Activated naive CD4-positive, alpha-beta T cell treated with anti-CD3 and anti-CD28 coated beads, Interleukin-2, amount 50 U/mL, for 24 hours (primary cell): ENCODE results near the gene ZMYND12.

Source experiments
- H3K27ac Mint-ChIP-seq: one replicate; pipeline ENCODE4 v1.8.0; 2021; ENCODE audit warnings: mild to moderate bottlenecking, mixed read lengths
- H3K27me3 Mint-ChIP-seq: one replicate; pipeline ENCODE4 v1.8.0; 2021; ENCODE audit warnings: mixed read lengths
- H3K36me3 Mint-ChIP-seq: one replicate; pipeline ENCODE4 v1.8.0; 2021; ENCODE audit warnings: mixed read lengths
- H3K4me1 Mint-ChIP-seq: one replicate; pipeline ENCODE4 v1.8.0; 2021; ENCODE audit warnings: mixed read lengths
- H3K4me3 Mint-ChIP-seq: one replicate; pipeline ENCODE4 v1.8.0; 2021; ENCODE audit warnings: mild to moderate bottlenecking, mixed read lengths
- H3K9me3 Mint-ChIP-seq: one replicate; pipeline ENCODE4 v1.8.0; 2021; ENCODE audit warnings: mixed read lengths

Gene ZMYND12

GRCh38 chr1:42461196-42461595 is 5.4 kb upstream of the ZMYND12 start:
- H3K27ac Mint-ChIP-seq: no peak overlapping the region

DNA sequence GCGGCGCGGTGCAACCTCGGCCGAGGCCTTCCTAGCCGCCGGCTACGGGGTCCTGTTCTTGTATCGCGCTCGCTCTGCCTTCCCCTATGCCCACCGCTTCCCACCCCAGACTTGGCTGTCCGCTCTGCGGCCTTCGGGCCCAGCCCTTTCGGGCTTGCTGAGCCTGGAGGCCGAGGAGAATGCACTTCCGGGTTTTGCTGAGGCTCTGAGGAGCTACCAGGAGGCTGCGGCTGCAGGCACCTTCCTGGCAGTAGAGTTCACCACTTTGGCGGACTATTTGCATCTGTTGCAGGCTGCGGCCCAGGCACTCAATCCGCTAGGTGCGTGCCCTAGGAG is 900 bp upstream of the ZMYND12 start:
- Mint-ChIP-seq H3K27me3 (no peaks in the 10 kb centered on the region), H3K4me3 (peak overlapping the region; percentile 93), H3K36me3 (peaks cover 13% of the 10 kb centered on the region), H3K9me3 (no peaks in the 10 kb centered on the region), H3K27ac (peak overlapping the region; percentile 99), H3K4me1 (peaks cover 44% of the 10 kb centered on the region)

More at GRCh38 chr1:42461196-42461595, 5.4 kb upstream of the ZMYND12 start:
- peaks cover 13% of the 10 kb centered on the region for H3K36me3 Mint-ChIP-seq
- peaks cover 61% of the 10 kb centered on the region for H3K4me1 Mint-ChIP-seq
- no peak overlapping the region for H3K4me3 Mint-ChIP-seq
- H3K9me3 Mint-ChIP-seq: no peaks in the 10 kb centered on the region
- no peaks in the 10 kb centered on the region for H3K27me3 Mint-ChIP-seq

DNA sequence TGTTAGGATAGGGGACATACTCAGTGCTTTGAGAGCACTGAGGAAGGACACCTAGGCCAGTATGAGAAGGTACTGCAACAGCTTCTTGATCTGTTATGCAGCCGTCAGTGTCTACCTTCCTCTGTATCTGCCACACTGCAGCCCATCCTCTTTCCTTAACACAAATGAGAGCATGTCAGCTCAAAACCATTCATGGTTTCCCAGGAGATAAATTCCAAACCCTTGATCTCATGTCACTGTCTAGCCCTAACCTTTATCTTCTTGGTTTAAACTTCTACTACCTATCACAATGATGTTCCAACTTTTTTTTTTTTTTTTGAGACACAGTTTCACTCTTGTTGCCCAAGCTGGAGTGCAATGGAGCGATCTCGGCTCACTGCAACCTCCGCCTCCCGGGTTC is 1.4 kb downstream of the ZMYND12 start:
- peaks cover 28% of the 10 kb centered on the region for H3K4me1 Mint-ChIP-seq
- H3K9me3 Mint-ChIP-seq: no peaks in the 10 kb centered on the region
- H3K36me3 Mint-ChIP-seq: peaks cover 7% of the 10 kb centered on the region
- no peak overlapping the region for H3K27ac Mint-ChIP-seq
- no peaks in the 10 kb centered on the region for H3K27me3 Mint-ChIP-seq
- no peak overlapping the region for H3K4me3 Mint-ChIP-seq

DNA sequence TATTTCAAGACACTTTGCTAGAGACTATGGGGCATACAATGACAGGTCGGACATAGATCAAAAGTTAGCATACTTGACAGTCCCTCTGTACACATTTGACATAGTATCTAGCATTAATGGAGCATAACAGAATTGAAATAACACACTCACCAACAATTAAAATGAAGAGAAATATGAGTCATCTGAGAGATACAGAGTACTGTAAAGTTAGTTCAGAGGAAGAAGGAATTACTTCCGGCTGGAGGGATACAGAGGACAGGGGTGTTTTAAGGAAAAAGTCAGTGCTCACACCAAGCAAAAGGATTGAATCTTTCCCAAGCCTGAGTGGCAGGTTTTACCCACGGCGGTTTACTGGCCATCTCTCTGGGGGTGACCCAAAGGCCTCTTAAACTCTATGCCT is 2.4 kb downstream of the ZMYND12 start:
- Mint-ChIP-seq H3K9me3 (no peaks in the 10 kb centered on the region), H3K27me3 (no peaks in the 10 kb centered on the region), H3K36me3 (peaks cover 6% of the 10 kb centered on the region), H3K27ac (no peak overlapping the region), H3K4me1 (peaks cover 20% of the 10 kb centered on the region), H3K4me3 (no peak overlapping the region)

DNA sequence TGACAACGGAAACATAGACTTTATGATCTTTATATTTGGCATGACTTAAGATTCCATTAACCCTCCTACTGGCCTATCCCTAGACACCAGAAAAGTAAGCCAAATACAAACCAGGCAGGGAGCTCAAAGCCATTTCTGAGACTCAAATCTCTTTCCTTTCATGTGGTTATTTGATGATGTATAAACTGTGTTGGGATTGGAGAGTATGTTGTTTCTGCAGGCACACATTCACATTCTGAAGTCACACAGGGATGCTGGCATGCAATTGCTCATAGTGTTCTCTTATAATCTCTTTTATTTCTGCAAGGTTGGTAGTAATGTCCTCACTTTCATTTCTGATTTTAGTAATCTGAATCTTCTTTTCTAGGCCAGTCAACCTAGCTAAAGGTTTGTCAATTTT is 5.8 kb downstream of the ZMYND12 start:
- Mint-ChIP-seq H3K27me3 (no peaks in the 10 kb centered on the region), H3K36me3 (no peaks in the 10 kb centered on the region), H3K4me1 (no peaks in the 10 kb centered on the region), H3K9me3 (no peaks in the 10 kb centered on the region), H3K27ac (no peak overlapping the region), H3K4me3 (no peak overlapping the region)

DNA sequence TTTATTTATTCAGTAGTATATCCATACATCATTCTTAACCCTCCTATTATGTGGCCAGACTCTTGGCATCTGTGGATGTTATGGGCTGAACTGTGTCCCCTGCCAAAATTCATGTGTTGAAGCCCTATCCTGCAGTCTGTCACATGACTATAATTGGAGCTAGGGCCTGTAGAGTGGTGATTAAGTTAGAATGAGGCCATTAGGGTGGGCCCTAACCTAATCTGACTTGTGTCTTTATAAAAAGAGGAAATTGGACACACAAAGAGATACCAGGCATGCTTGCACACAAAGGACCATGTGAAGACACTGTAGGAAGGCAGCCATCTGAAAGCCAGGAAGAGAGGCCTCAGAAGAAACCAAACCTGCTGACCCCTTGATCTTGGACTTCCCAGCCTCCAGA is 6.6 kb downstream of the ZMYND12 start:
- Mint-ChIP-seq H3K27ac (no peak overlapping the region), H3K9me3 (no peaks in the 10 kb centered on the region), H3K36me3 (no peaks in the 10 kb centered on the region), H3K4me3 (no peak overlapping the region), H3K4me1 (no peaks in the 10 kb centered on the region), H3K27me3 (no peaks in the 10 kb centered on the region)

DNA sequence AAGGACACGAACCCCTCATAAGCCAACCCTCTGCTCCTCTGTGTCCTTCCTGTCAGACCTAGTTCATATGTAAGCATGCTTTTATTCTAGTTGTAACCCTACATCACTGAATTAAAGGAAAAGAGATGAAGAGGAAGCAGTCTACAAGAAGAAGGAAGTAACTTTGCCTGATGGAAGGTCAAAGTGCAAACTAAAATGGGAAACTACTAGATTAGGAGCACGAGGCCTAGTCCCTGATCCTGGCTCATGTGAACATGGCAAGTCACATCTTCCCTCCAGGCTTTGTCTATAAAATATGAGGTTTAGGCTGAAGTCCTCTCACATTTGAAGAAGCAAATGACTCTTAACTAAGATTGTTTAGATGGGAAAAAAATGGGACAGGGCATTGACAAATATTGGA is 13.2 kb downstream of the ZMYND12 start:
- H3K4me3 Mint-ChIP-seq: no peak overlapping the region
- no peaks in the 10 kb centered on the region for H3K27me3 Mint-ChIP-seq
- no peak overlapping the region for H3K27ac Mint-ChIP-seq
- no peaks in the 10 kb centered on the region for H3K4me1 Mint-ChIP-seq
- no peaks in the 10 kb centered on the region for H3K9me3 Mint-ChIP-seq
- no peaks in the 10 kb centered on the region for H3K36me3 Mint-ChIP-seq

DNA sequence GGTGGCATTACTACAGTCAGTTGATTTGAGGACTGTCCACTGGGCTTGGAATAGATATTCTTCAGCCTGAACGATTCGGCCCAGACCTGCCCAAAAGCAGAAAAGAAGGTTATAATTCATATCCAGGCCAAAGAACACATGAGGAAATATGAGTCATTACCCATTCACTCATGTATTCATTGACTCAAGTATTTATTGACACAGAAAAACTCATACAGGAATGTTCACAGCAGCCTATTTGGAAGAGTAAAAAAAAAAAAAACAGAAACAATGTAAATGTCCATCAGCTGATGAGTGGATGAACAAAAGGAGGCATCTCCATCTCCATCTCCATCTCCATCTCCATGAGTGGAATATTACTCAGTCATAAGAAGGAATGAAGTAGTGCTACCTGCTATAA is 15.9 kb downstream of the ZMYND12 start:
- Mint-ChIP-seq H3K36me3 (no peaks in the 10 kb centered on the region), H3K9me3 (no peaks in the 10 kb centered on the region), H3K27me3 (no peaks in the 10 kb centered on the region), H3K27ac (no peak overlapping the region), H3K4me1 (no peaks in the 10 kb centered on the region), H3K4me3 (no peak overlapping the region)

DNA sequence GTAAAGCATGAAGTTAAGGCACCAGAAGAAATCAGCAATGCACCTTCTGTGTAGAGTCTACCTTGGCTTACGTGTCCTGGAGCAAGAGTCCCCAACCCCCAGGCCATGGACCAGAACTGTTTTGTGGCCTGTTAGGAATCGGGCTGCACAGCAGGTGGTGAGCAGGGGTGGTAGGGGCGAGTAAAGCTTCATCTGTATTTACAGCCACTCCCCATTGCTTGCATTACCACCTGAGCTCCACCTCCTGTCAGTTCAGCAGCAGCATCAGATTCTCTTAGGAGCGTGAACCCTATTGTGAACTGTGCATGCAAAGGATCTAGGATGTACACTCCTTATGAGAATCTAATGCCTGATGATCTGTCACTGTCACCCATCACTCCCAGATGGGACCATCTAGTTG is 21.5 kb downstream of the ZMYND12 start:
- Mint-ChIP-seq H3K4me1 (no peaks in the 10 kb centered on the region), H3K36me3 (no peaks in the 10 kb centered on the region), H3K4me3 (no peak overlapping the region), H3K27me3 (no peaks in the 10 kb centered on the region), H3K9me3 (no peaks in the 10 kb centered on the region), H3K27ac (no peak overlapping the region)

- Mint-ChIP-seq H3K4me3 (no peak overlapping the region), H3K9me3 (no peaks in the 10 kb centered on the region), H3K27me3 (no peaks in the 10 kb centered on the region), H3K4me1 (no peaks in the 10 kb centered on the region), H3K36me3 (no peaks in the 10 kb centered on the region), H3K27ac (no peak overlapping the region)
Observed at GRCh38 chr1:42433369-42433768, 22.5 kb downstream of the ZMYND12 start.

GRCh38 chr1:42432714-42433113 is 23.1 kb downstream of the ZMYND12 start:
- Mint-ChIP-seq H3K4me3 (no peak overlapping the region), H3K4me1 (no peaks in the 10 kb centered on the region), H3K9me3 (no peaks in the 10 kb centered on the region), H3K27ac (no peak overlapping the region), H3K27me3 (no peaks in the 10 kb centered on the region), H3K36me3 (no peaks in the 10 kb centered on the region)

DNA sequence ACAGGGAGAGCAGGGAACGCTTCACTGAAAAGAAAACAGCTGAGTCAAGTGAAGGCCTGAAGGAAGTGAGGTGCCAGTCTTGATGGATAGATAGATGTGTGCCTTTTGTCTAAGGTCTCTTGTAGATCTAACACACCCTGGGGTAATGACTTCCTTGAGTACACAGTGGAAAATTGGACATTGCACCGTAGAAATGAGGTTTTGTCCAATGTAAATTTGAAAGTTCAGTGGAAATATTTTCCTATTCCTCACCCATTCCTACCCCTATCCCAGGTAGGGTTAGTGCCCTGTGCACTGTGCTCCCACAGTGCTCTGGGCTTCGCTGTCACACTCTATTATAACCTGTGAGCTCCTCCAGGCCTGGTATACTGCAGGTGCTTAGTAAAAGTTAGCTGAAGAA is 24.3 kb downstream of the ZMYND12 start:
- Mint-ChIP-seq H3K9me3 (no peaks in the 10 kb centered on the region), H3K27me3 (no peaks in the 10 kb centered on the region), H3K4me1 (no peaks in the 10 kb centered on the region), H3K4me3 (no peak overlapping the region), H3K27ac (no peak overlapping the region), H3K36me3 (no peaks in the 10 kb centered on the region)

GRCh38 chr1:42430286-42431135 is 25.3 kb downstream of the ZMYND12 start:
- H3K27ac Mint-ChIP-seq: no peak overlapping the region
- no peaks in the 10 kb centered on the region for H3K36me3 Mint-ChIP-seq
- no peaks in the 10 kb centered on the region for H3K27me3 Mint-ChIP-seq
- no peaks in the 10 kb centered on the region for H3K4me1 Mint-ChIP-seq
- H3K4me3 Mint-ChIP-seq: no peak overlapping the region
- no peaks in the 10 kb centered on the region for H3K9me3 Mint-ChIP-seq

- no peaks in the 10 kb centered on the region for H3K27me3 Mint-ChIP-seq
- H3K27ac Mint-ChIP-seq: no peak overlapping the region
- H3K36me3 Mint-ChIP-seq: no peaks in the 10 kb centered on the region
- H3K9me3 Mint-ChIP-seq: no peaks in the 10 kb centered on the region
- H3K4me3 Mint-ChIP-seq: no peak overlapping the region
- no peaks in the 10 kb centered on the region for H3K4me1 Mint-ChIP-seq
Observed at GRCh38 chr1:42429603-42430002, 26.2 kb downstream of the ZMYND12 start.

GRCh38 chr1:42427240-42427639 is 28.6 kb downstream of the ZMYND12 start:
- Mint-ChIP-seq H3K9me3 (no peaks in the 10 kb centered on the region), H3K4me1 (no peaks in the 10 kb centered on the region), H3K27me3 (no peaks in the 10 kb centered on the region), H3K4me3 (no peak overlapping the region), H3K36me3 (no peaks in the 10 kb centered on the region), H3K27ac (no peak overlapping the region)

DNA sequence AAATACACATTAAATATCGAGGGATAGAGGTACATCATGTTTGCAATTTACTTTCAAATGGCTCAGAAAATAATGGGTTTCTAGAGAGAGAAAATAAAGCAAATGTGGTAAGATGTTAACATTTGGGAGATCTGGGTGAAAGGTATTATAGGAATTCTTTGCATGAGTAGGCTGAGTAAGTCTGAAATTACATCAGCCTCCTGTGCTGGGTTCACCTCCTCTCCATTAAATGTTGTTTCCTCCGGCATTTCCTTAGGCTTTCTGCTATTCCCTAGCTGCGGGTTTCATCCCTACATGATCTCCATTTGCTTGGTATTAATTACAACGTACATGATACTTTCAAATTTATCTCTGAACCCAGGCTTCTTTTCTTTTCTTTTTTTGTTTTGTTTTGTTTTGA is 31.6 kb downstream of the ZMYND12 start:
- Mint-ChIP-seq H3K4me1 (no peaks in the 10 kb centered on the region), H3K27me3 (no peaks in the 10 kb centered on the region), H3K9me3 (no peaks in the 10 kb centered on the region), H3K4me3 (no peak overlapping the region), H3K36me3 (no peaks in the 10 kb centered on the region), H3K27ac (no peak overlapping the region)

DNA sequence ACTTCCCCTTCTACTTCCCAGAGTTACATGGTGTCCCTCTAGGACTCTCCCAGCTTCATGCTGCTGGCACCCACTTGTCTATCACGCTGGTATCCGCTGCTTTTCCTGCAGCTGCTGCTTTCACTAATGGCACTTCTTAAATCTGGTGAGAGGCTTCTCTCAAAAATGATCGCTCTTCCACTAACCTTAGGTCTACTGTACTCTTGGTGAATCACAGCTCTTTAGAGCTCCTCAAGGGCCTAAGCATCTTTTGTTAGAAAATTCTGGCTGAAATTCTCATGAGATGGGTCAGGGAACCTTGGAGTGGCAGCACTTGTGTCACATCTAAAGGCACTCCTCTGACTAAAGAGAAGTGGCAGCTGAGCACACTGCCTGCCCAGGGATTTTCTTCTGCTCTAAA is 32.1 kb downstream of the ZMYND12 start:
- Mint-ChIP-seq H3K27me3 (no peaks in the 10 kb centered on the region), H3K36me3 (no peaks in the 10 kb centered on the region), H3K4me1 (no peaks in the 10 kb centered on the region), H3K27ac (no peak overlapping the region), H3K9me3 (no peaks in the 10 kb centered on the region), H3K4me3 (no peak overlapping the region)
